IMR-90 (cell line): ENCODE results near the gene ZCCHC7. TPM values are rescaled to one million over a fixed set of nuclear protein-coding genes. Genes with fewer than 3 reads are reported as not detected.

Experiments
- ATAC-seq: fragments of 200-7000 bp; cut with Tn5 transposase; 2 replicates; pipeline ENCODE4 v1.9.1; 2020; ENCODE audit warnings: low read depth, mild to moderate bottlenecking, moderate library complexity
- BruUV-seq: library from RNA; stranded (reverse); fragments of 400-500 nt; replicated peaks from 2 replicates; lab custom pipeline; 2021; lab: Mats Ljungman, UMichigan
- CTCF ChIA-PET: fragments of 300-600 bp; formaldehyde crosslinking; extraction: SDS; loops from one replicate; lab custom pipeline; 2021; ENCODE audit warnings: antibody characterized with exemption; lab: Yijun Ruan, JAX
- POLR2A ChIA-PET: fragments of 300-600 bp; sonication (Branson Sonifier 250); formaldehyde crosslinking; loops from one replicate; lab custom pipeline; 2022; ENCODE audit warnings: antibody characterized with exemption; ENCODE audit not compliant: unreplicated experiment; lab: Charles Lee
- DNase-seq: peaks from one replicate; pipeline ENCODE4 v3.0.0; 2013
- H2AFZ ChIP-seq: replicated peaks from 2 replicates; pipeline ENCODE3; 2013; ENCODE audit warnings: low read length, mild to moderate bottlenecking; ENCODE audit not compliant: poor library complexity
- H2AK5ac ChIP-seq: 2 replicates; pipeline ENCODE4 v1.6.1; 2013; ENCODE audit warnings: low read depth, low read length, inconsistent platforms
- H2AK9ac ChIP-seq: replicated peaks from 2 replicates; pipeline ENCODE3; 2013; ENCODE audit warnings: mild to moderate bottlenecking, low read depth, low read length, moderate library complexity; ENCODE audit not compliant: poor library complexity
- H2BK120ac ChIP-seq: 2 replicates; pipeline ENCODE4 v1.6.1; 2013; ENCODE audit warnings: low read depth, low read length, inconsistent platforms
- H2BK15ac ChIP-seq: 3 replicates; pipeline ENCODE4 v1.6.1; 2013; ENCODE audit warnings: low read depth, low read length, inconsistent platforms
- H2BK20ac ChIP-seq: 2 replicates; pipeline ENCODE4 v1.6.1; 2013; ENCODE audit warnings: low read depth, mild to moderate bottlenecking, inconsistent platforms, low read length, moderate library complexity
- H2BK5ac ChIP-seq: 2 replicates; pipeline ENCODE4 v1.6.1; 2013; ENCODE audit warnings: mild to moderate bottlenecking, low read depth, low read length, inconsistent platforms; ENCODE audit not compliant: poor library complexity, severe bottlenecking
- H3K14ac ChIP-seq: replicated peaks from 2 replicates; pipeline ENCODE4 v1.6.1; 2013; ENCODE audit warnings: low read depth, low read length, inconsistent platforms
- H3K18ac ChIP-seq: 2 replicates; pipeline ENCODE4 v1.6.1; 2013; ENCODE audit warnings: low read depth, low read length, control low read depth
- H3K23ac ChIP-seq: 2 replicates; pipeline ENCODE4 v1.6.1; 2013; ENCODE audit warnings: low read depth, low read length, inconsistent platforms
- H3K27ac ChIP-seq: 2 replicates; pipeline ENCODE4 v1.5.1; 2013; ENCODE audit warnings: mild to moderate bottlenecking, control low read depth, low read length; ENCODE audit not compliant: insufficient read depth
- H3K27me3 ChIP-seq: 2 replicates; pipeline ENCODE4 v1.6.1; 2013; ENCODE audit warnings: low read length; ENCODE audit not compliant: control insufficient read depth, insufficient read depth
- H3K36me3 ChIP-seq: 2 replicates; pipeline ENCODE4 v1.6.1; 2013; ENCODE audit warnings: low read length, mixed read lengths; ENCODE audit not compliant: control insufficient read depth, insufficient read depth
- H3K4ac ChIP-seq: 2 replicates; pipeline ENCODE4 v1.6.1; 2013; ENCODE audit warnings: low read depth, low read length, inconsistent platforms
- H3K4me1 ChIP-seq: 2 replicates; pipeline ENCODE4 v1.6.1; 2013; ENCODE audit warnings: low read length, mixed read lengths; ENCODE audit not compliant: control insufficient read depth, insufficient read depth
- H3K4me2 ChIP-seq: 2 replicates; pipeline ENCODE4 v1.6.1; 2013; ENCODE audit warnings: low read depth, mild to moderate bottlenecking, control low read depth, low read length, moderate library complexity
- H3K4me3 ChIP-seq: 2 replicates; pipeline ENCODE4 v1.5.1; 2013; ENCODE audit warnings: low read depth, mild to moderate bottlenecking, control low read depth, low read length, moderate library complexity; ENCODE audit not compliant: insufficient read depth
- H3K56ac ChIP-seq: 2 replicates; pipeline ENCODE4 v1.6.1; 2013; ENCODE audit warnings: low read length, inconsistent platforms; ENCODE audit not compliant: insufficient read depth; ENCODE audit errors: extremely low read depth
- H3K79me1 ChIP-seq, 2 experiments: 2 replicates each; pipeline ENCODE4 v1.6.1; 2013; ENCODE audit warnings: low read length in 2 of 2, inconsistent platforms in 1 of 2, low read depth in 1 of 2
- H3K9ac ChIP-seq: 2 replicates; pipeline ENCODE4 v1.6.1; 2013; ENCODE audit warnings: low read depth, low read length, control low read depth
- H3K9me1 ChIP-seq: 2 replicates; pipeline ENCODE4 v1.6.1; 2013; ENCODE audit warnings: low read length, inconsistent platforms; ENCODE audit not compliant: insufficient read depth
- H3K9me3 ChIP-seq: 2 replicates; pipeline ENCODE4 v1.6.1; 2013; ENCODE audit warnings: low read length; ENCODE audit not compliant: control insufficient read depth, insufficient read depth
- H4K20me1 ChIP-seq: 2 replicates; pipeline ENCODE4 v1.6.1; 2013; ENCODE audit warnings: low read length, inconsistent platforms; ENCODE audit not compliant: insufficient read depth
- H4K5ac ChIP-seq: 2 replicates; pipeline ENCODE4 v1.6.1; 2013; ENCODE audit warnings: mild to moderate bottlenecking, low read depth, low read length, control low read depth
- H4K8ac ChIP-seq, 2 experiments: 2 replicates each; pipeline ENCODE4 v1.6.1; 2013; ENCODE audit warnings: low read depth in 2 of 2, low read length in 2 of 2, control low read depth in 1 of 2, inconsistent platforms in 1 of 2
- H4K91ac ChIP-seq: 2 replicates; pipeline ENCODE4 v1.6.1; 2013; ENCODE audit warnings: low read depth, low read length, inconsistent platforms; ENCODE audit not compliant: insufficient read depth
- MAFK ChIP-seq: IDR thresholded peaks from 2 replicates; pipeline ENCODE4 v1.6.1; 2012; ENCODE audit warnings: low read depth, low read length, improper control_type of control experiment
- RAD21 ChIP-seq: IDR thresholded peaks from 2 replicates; pipeline ENCODE4 v1.6.1; 2012; ENCODE audit warnings: low read length, improper control_type of control experiment
- SMC3 ChIP-seq: fragments of 150-350 bp; IDR thresholded peaks from 2 replicates; pipeline ENCODE4 v1.6.1; 2016; ENCODE audit warnings: low read depth, mild to moderate bottlenecking, antibody characterized with exemption, low read length, moderate library complexity
- WGBS, 2 experiments: methylation state at CpG; one replicate each; pipeline versions ENCODE4 v1.1.5 to v1.1.7; 2013; ENCODE audit warnings: missing lambda C conversion rate in 2 of 2; ENCODE audit not compliant: insufficient read length in 1 of 2; ENCODE audit errors: extremely low coverage in 2 of 2; 5-methylcytosine and 5-hydroxymethylcytosine counted together
- dilution Hi-C: fragments of 300-500 bp; cut with HindIII; formaldehyde crosslinking; loops from one replicate; pipeline ENCODE4 v1.14.3; 2018; ENCODE audit warnings: low sequenced_read_pairs; ENCODE audit not compliant: unreplicated experiment
- in situ Hi-C: fragments of 300-500 bp; cut with MboI; formaldehyde crosslinking; loops from 3 replicates; pipeline ENCODE4 v1.14.3; 2019; ENCODE audit warnings: low sequenced_read_pairs, inconsistent platforms, mixed read lengths
- intact Hi-C: fragments of 100-400 bp; cut with micrococcal nuclease; formaldehyde crosslinking; loops from 2 replicates; pipeline ENCODE4 v1.10.0; 2022
- polyA plus RNA-seq, 3 experiments: library from polyadenylated mRNA; depleted of rRNA; stranded (reverse); fragments of >200 nt; gene quantifications; 2 replicates each; pipeline ENCODE4 v1.2.3, GENCODE V29; 2012; ENCODE audit warnings: low replicate concordance in 1 of 3
- total RNA-seq: library from RNA; depleted of rRNA; stranded (reverse); fragments of >200 nt; gene quantifications from 2 replicates; pipeline ENCODE4 v1.2.3, GENCODE V29; 2012
- TF ChIP-seq, protein P1 (sequence below): conservative IDR thresholded peaks from 2 replicates; pipeline ENCODE4 v1.5.1; 2012; ENCODE audit warnings: mild to moderate bottlenecking, low read depth, low read length, improper control_type of control experiment

The ZCCHC7 gene
- total and polyA plus RNA-seq, 2 of the 4 experiments (the other 2 are of a cell fraction), result 13.6 to 28.7 TPM

DNA sequence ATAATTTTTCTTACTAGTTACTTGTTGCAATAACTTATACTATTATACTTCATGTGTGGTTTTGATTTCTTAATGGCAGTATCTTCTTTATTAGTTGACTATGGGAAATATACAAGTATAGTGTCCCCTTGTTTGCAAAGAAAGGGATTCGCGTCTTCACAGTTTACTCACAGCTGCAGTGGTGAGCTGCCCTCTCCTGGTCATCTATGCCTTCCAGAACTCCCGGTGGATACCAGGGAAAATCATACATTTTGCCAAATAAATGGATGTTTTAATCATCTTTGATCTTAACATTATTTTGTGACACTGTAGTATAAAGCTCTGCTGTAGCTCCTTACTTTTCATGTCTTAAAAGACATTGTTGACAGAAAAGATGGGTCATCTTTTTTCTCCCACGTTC lies 142.0 kb downstream of the ZCCHC7 start:
- no peak overlapping the region for H3K4me3 ChIP-seq
- H3K9me3 ChIP-seq, result no peaks in the 10 kb centered on the region
- no peak overlapping the region for H3K4me2 ChIP-seq
- WGBS, 2 experiments, result no CpG with 5 or more reads among the region's 4 CpGs
- H3K18ac ChIP-seq, result no peak overlapping the region
- no peak overlapping the region for H3K4ac ChIP-seq
- intact Hi-C loops (no loop called here), in situ Hi-C loops (loop anchor here (25.0 kb wide), 1 partner anchor 400 kb away; no protein-coding TSS in a partner anchor), dilution Hi-C loops (no loop called here)
- H2AK9ac ChIP-seq, result no peak overlapping the region
- no peak overlapping the region for H3K56ac ChIP-seq
- POLR2A ChIA-PET, result no interaction called here
- H3K79me1 ChIP-seq, result no peaks in the 10 kb centered on the region; a peak in 2 of 4 replicates
- TF ChIP-seq, protein P1, sequence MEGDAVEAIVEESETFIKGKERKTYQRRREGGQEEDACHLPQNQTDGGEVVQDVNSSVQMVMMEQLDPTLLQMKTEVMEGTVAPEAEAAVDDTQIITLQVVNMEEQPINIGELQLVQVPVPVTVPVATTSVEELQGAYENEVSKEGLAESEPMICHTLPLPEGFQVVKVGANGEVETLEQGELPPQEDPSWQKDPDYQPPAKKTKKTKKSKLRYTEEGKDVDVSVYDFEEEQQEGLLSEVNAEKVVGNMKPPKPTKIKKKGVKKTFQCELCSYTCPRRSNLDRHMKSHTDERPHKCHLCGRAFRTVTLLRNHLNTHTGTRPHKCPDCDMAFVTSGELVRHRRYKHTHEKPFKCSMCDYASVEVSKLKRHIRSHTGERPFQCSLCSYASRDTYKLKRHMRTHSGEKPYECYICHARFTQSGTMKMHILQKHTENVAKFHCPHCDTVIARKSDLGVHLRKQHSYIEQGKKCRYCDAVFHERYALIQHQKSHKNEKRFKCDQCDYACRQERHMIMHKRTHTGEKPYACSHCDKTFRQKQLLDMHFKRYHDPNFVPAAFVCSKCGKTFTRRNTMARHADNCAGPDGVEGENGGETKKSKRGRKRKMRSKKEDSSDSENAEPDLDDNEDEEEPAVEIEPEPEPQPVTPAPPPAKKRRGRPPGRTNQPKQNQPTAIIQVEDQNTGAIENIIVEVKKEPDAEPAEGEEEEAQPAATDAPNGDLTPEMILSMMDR, result peak; percentile 57
- peak; percentile 66 for TF ChIP-seq SMC3
- TF ChIP-seq MAFK, result no peak
- peak; percentile 75 for TF ChIP-seq RAD21
- CTCF ChIA-PET, result interaction anchor here (0.6 to 1.0 kb wide), 3 partner anchors 14 to 266 kb away, joined by 3 read pairs; no protein-coding TSS in a partner anchor
- ATAC-seq, result 0 out of 2 replicates have a peak, but pooled peaks have one; percentile 44
- H2BK15ac ChIP-seq, result no peak overlapping the region
- no peak overlapping the region for H3K9ac ChIP-seq
- H3K23ac ChIP-seq, result no peak overlapping the region
- H3K14ac ChIP-seq, result no peak overlapping the region
- no peak overlapping the region for H2AFZ ChIP-seq
- H3K27ac ChIP-seq, result no peak overlapping the region
- H4K5ac ChIP-seq, result no peak overlapping the region
- no peak overlapping the region for H2BK120ac ChIP-seq
- H4K91ac ChIP-seq, result no peak overlapping the region
- H2BK5ac ChIP-seq, result no peak overlapping the region
- no peak overlapping the region for H4K8ac ChIP-seq
- no peak overlapping the region for H2AK5ac ChIP-seq
- H2BK20ac ChIP-seq, result no peak overlapping the region
- DNase-seq, result peak; percentile 49
- no peaks in the 10 kb centered on the region for H3K4me1 ChIP-seq
- BruUV-seq, result no TSS peak
- no peaks in the 10 kb centered on the region for H3K36me3 ChIP-seq
- H3K27me3 ChIP-seq, result no peaks in the 10 kb centered on the region
- H4K20me1 ChIP-seq, result no peaks in the 10 kb centered on the region; the same call in 1 of the 2 replicates
- H3K9me1 ChIP-seq, result no peaks in the 10 kb centered on the region
